Fibroblast of skin of right quadriceps (primary cell): ENCODE data around the gene FILIP1.

Experiments used
- DNase-seq: peaks from one replicate; pipeline ENCODE4 v3.0.0-alpha.2; 2013

Gene FILIP1

GRCh38 chr6:75288023-75288422 lies 205.6 kb downstream of the FILIP1 start:
- no peak for DNase-seq

DNA sequence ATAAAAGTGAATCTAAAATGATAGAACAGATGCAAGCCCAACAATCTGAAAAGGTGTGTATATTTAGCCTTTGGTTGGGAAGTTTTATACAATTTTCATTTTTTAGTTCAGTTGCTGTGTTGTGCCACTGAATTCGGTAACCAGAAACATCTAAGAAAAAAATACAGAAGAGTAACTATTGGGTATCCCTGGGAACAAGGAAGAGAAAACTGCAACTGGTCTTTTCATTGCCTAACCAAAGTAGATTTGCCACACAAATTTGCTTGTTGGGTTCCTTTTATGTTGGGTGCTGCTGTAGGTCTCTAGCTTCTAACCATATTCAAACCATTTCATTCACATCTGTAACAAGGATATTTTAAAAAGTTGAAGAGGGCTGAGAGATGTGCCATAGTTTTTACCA lies 206.2 kb downstream of the FILIP1 start:
- DNase-seq: no peak

DNA sequence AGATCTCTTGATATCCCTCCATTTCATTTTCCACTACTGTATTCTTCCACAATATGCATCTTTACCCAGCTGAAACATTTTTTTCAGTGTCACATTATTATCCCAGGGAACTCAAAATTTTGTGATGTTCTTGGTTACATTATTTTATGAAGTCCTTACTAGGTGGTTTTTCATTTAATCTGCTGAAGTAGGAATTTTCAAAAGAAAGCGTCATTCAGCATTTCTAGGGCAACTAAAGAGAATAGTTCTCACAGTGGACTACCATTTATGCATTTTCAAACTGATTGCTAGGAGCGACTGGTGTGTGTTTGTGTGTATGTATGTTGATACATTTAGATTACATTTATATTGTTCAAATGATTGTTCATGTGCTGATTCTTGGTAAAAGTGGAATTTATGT lies 206.6 kb downstream of the FILIP1 start:
- DNase-seq: no peak

DNA sequence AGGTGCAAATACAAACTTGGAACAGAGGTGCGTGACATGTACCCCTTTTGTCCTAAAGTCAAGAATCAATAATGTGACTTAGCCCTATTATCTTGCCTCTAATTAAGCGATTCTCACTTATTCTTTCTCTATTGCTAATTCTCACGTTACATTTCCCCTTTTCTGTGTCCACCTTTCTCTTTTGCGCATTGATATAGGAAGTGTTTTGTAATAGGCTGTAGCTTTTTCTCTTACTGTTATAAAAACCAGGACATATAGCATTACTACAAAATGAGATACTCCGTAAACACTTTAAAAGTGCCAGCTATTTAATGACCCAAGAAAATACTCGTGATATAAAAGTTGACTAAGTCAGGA lies 208.3 kb downstream of the FILIP1 start:
- no peak for DNase-seq

- peak; percentile 99 for DNase-seq
Observed at GRCh38 chr6:75284632-75285282, 208.8 kb downstream of the FILIP1 start, which contains the start of gene TMEM30A. Gene TMEM30A, minus strand, starts transcription at chr6:75284792. Its CDS starts 154 bp downstream, at chr6:75284638.

GRCh38 chr6:75283907-75284631 lies 209.5 kb downstream of the FILIP1 start:
- no peak for DNase-seq

GRCh38 chr6:75282706-75283105 lies 210.9 kb downstream of the FILIP1 start:
- DNase-seq: no peak

GRCh38 chr6:75281653-75282052 lies 211.9 kb downstream of the FILIP1 start:
- no peak for DNase-seq

DNA sequence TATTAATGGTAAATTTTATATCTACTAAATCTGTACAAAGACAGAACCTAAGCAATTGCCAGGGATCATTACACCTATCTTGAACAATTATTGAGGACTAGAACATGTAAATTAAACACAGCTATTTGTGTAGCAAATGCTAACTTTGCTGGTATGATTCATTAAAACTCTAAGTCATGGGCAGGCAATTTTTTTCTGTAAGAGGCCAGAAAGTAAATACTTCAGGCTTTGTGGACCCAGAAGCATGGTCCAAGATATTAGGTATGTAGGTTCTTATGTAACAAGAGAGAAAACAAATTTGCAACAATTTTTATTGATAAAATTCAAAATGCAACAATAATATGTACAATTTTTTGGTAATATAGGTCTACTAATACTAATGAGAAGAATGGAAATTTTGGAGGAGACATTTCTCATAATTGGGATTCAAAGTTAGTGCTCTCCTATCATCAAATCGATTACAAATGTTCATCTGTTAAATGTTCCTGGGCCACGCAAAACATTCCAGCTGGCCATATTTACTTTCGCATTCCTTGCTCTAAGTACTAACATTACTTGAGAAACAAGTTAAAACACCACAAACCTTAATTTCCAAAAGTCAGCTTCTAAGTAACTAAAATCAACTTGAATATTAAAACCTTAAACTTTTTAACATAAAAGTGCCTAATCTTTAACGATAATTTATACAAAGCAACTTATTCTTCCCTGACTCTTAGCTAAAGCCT lies 213.3 kb downstream of the FILIP1 start:
- DNase-seq: no peak

GRCh38 chr6:75279418-75279817 lies 214.2 kb downstream of the FILIP1 start:
- no peak for DNase-seq

GRCh38 chr6:75278474-75279077 lies 215.0 kb downstream of the FILIP1 start:
- no peak for DNase-seq

DNA sequence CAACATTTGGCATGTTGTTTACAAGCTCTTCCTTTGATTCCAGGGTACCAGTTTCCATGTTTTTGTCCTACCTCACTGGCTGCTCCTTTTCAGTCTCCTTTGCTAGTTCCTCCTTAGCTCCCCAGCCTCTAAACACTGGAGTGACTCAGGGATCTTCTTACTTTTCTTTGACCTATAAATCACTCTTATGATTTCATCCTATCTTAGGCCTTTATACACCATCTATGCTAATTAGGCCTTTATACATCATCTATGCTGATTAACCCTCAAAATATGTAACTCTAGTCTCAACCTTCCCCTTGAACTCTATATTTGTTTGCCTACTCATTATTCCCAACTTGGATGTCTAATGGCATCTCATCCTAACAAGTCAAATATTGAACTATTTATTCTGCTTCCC lies 218.5 kb downstream of the FILIP1 start:
- DNase-seq: peak; percentile 96

DNA sequence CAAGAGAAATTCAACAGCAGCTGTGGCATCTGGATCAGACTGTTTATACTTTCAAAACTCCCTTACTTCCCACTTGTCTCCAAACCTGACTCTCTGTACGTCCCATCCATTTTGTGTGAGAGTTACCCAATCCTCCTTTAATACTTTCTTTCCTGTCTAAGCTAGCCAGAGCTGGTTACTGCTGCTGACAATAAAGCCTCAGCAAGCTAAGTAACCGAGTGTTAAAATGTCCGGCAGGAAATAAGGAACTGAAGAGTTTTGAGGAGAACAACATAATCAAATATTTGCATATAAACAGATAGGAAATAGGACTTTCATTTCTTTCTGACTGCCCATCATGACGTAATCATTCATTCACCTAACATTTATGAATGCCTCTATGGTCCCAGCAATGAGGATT lies 220.6 kb downstream of the FILIP1 start:
- no peak for DNase-seq

DNA sequence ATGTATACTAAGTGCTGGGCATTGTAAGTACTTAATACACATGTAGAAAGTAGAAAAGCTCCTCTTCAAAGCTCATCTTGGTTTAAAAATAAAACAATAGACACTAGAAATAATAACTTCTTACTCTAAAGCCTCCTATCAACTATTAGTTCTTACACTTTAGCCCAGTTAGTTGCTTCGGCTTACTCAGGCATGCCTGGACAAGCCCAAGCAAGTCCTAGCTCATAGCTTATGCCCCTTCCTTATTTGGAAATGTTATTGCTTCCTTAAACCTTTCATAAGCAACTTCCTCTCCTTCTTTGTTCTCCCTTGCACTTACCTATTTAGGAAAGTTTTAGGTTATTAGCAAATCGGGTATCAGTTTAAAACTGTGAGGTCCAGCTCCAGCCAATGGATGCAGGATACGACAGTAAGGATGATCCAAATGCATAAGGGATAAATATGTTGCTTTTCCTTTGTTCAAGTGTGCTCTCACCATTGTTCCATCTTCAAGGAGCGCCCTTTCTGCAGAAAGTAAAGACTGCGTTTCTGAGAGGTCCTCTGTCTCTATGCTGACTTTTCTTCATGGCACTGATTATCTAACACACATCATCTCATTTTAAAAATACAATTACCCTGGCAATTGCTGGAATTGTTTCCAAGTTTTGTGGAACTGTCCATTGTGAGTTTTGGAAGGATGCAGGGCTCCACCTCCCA lies 221.3 kb downstream of the FILIP1 start:
- peak; percentile 39 for DNase-seq

DNA sequence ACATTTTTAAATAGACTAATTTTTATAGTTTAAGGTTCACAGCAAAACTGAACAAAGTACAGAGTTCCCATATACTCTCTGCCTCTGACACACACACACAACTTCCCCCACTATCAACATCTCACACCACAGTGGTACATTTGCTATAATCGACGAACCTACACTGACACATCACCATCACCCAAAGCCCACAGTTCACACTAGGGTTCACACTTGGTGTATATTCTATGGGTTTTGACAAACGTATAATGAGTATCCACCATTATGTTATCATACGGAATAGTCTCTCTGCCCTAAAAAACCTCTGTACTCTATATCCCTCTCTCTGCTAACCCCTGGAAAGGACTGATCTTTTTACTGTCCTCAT lies 224.6 kb downstream of the FILIP1 start:
- DNase-seq: no peak

DNA sequence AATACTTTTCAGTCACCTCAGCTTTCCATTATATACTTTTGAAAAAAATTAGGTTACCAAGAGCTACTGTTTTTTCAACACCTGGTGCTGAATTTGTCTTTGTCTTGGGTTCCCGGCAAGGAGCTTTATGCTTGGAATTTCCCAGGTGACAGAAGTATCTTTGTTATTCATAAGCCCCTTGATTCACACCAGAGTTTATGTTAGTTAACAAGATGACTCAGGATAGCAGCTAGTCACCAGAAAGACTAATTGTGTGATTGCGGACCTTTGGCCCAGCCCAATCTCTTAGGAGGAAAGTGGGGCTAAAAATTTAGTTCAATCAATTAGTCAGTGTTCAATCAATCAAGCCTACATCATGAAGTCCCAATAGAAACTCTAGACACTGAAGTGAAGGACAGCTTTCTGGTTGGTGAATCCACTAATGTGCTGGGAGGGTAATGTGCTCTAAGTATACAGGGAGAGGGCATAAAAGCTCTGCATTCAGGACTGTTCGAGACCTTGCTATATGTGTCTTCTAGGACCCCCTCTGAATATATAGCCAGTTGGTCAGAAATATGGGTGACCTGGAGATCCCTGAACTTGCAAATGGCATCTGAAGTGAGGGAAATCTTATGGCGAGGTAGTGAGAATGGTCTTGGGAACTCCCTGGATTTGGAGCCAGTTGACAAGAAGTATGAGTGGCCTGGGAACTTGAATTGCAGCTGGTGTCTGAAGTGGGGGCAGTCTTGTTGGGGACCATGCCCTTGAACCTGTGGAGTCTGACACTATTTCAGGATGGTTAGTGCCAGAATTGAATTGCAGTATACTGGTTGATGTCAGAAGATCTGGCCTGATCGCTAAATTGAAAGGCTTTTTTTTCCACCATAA lies 225.2 kb downstream of the FILIP1 start:
- no peak for DNase-seq

DNA sequence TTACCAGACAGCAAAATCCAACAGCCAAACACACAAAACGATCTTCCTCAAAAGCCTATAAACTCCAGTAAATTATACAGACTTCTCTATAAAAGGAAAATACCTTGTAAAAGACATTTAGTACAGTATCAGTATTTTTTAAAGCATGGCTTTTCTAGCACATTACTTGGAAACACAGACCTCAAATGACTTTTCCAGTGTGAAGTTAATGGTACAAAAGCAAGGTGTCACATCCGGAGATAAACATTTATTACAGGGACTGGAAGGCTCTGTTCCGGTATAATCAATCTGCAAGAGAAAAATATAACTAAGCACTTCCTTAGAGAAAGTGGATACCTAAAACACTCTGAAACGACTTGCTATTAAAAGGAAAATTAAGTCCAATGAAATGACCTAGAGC lies 226.1 kb downstream of the FILIP1 start:
- DNase-seq: no peak

DNA sequence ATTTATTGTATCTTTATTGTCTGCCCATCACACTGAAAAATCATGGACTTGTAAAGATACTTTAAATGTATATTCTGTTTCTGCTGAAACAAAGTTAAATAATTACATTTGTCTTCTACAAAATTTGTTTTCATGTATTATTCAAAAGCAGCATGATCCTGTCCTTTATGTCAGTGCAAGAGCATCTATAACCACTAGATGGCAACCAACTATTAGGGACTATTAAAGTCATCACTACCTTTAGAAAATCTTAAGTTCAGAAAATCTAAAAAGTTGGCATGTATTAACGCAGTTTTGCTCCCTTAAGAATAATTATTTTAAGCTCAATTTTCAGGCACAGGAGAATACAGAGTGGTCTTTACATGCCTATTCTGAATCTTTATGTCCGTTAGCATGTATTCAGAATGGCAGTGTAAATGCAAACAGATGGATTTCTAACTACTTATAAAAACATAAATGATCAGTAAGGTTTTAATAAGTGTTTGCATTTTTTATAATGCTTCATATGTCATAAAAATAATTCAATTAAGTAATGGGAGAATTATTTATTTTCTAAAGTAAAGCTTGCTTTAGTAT lies 226.8 kb downstream of the FILIP1 start:
- DNase-seq: peak; percentile 52

GRCh38 chr6:75263401-75263750 lies 230.2 kb downstream of the FILIP1 start:
- DNase-seq: no peak

GRCh38 chr6:75262716-75263400 lies 230.7 kb downstream of the FILIP1 start:
- DNase-seq: no peak

DNA sequence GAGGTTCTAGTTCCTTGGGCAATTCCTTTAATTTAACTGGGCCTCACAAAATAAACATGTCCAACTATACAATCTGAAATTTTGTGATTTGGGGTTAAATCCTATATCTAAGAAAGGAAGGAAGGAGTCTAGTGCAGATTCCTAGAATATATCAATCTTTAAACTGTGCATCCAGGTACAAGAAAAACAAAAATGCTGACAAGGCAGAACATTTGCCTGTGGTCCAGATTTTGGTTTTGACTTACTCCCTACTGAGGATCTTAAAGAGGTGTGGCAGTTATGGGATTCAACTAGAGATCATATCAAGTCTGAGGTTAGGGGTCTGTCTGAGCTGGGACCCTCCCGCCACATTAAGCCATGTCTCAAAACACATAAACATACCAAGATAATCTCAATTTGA lies 232.3 kb downstream of the FILIP1 start:
- no peak for DNase-seq
